Measurements from ENCODE around the gene RPA4. TPM values are rescaled to one million over a fixed set of nuclear protein-coding genes. Genes with fewer than 3 reads are reported as not detected.
"Not testable (repeated sequence)": the region's sequence is repeated elsewhere in the genome, so short reads cannot be mapped to it uniquely, and the experiment has no call there.

Gene RPA4
- total and polyA plus RNA-seq, 2 experiments from 2014 or later, result 1.3 to 1.5 TPM

GRCh38 chrX:96837808-96838207, 45.9 kb upstream of the RPA4 start:
- 77% methylated on average over 3 of the region's 3 CpGs for whole genome bisulfite sequencing (ENCODE audit: low lambda C conversion rate, missing lambda C conversion rate)
- Histone ChIP-seq H3K36me3 (replicated peaks; ENCODE audit: insufficient read depth, low read depth) (no peaks in the 10 kb centered on the region), H3K27me3 (no peaks in the 10 kb centered on the region), H3K79me2 (no peaks in the 10 kb centered on the region), H3K4me1 (ENCODE audit: insufficient read depth) (no peaks in the 10 kb centered on the region), H3K27ac (no peak overlapping the region), H2AFZ (no peak overlapping the region), H3K9me3 (ENCODE audit: low read depth) (no peaks in the 10 kb centered on the region), H3K4me2 (no peak overlapping the region), H3K4me3 (no peak overlapping the region), H4K20me1 (ENCODE audit: insufficient read depth, poor library complexity, severe bottlenecking) (no peaks in the 10 kb centered on the region), H3K9me2 (replicated peaks; ENCODE audit: insufficient read depth) (no peaks in the 10 kb centered on the region)
- TF ChIP-seq EZH2phosphoT487 (IDR thresholded peaks at IDR 0.05; ENCODE audit: low read depth, severe bottlenecking, unreplicated experiment) (no peak), EZH2 (IDR thresholded peaks at IDR 0.05; ENCODE audit: borderline replicate concordance) (no peak), CTCF (IDR thresholded peaks at IDR 0.05; ENCODE audit: poor library complexity) (no peak)
- no peak for DNase-seq (ENCODE audit: low spot score)

DNA sequence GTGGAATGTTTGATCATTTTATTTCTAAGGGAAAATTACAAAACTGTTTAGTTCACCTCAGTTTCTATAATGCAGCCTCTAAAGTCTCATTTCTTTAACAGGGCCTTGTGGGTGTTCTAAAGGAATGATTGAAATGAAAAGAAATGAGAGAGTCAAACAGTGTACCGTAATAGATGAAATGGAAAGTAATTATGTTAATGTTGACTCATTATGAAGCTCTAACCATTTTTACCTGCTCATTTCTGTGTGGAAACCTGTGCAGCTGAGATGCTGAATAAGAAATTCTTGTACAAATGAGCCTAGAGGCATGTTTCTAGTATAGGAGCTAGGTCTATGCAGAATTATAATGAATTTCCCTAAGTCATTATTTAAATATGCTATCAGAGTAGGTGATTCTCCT, 45.2 kb upstream of the RPA4 start:
- Histone ChIP-seq H3K27me3 (no peaks in the 10 kb centered on the region), H3K9me3 (ENCODE audit: low read depth) (no peaks in the 10 kb centered on the region), H3K4me2 (no peak overlapping the region), H3K27ac (no peak overlapping the region), H2AFZ (no peak overlapping the region), H3K4me3 (no peak overlapping the region), H4K20me1 (ENCODE audit: insufficient read depth, poor library complexity, severe bottlenecking) (no peaks in the 10 kb centered on the region), H3K9me2 (replicated peaks; ENCODE audit: insufficient read depth) (no peaks in the 10 kb centered on the region), H3K36me3 (replicated peaks; ENCODE audit: insufficient read depth, low read depth) (no peaks in the 10 kb centered on the region), H3K4me1 (ENCODE audit: insufficient read depth) (no peaks in the 10 kb centered on the region), H3K79me2 (no peaks in the 10 kb centered on the region)
- TF ChIP-seq EZH2 (IDR thresholded peaks at IDR 0.05; ENCODE audit: borderline replicate concordance) (no peak), CTCF (IDR thresholded peaks at IDR 0.05; ENCODE audit: poor library complexity) (no peak), EZH2phosphoT487 (IDR thresholded peaks at IDR 0.05; ENCODE audit: low read depth, severe bottlenecking, unreplicated experiment) (no peak)
- no peak for DNase-seq (ENCODE audit: low spot score)
- WGBS (ENCODE audit: low lambda C conversion rate, missing lambda C conversion rate), result 75% methylated on average over 1 of the region's 1 CpG

DNA sequence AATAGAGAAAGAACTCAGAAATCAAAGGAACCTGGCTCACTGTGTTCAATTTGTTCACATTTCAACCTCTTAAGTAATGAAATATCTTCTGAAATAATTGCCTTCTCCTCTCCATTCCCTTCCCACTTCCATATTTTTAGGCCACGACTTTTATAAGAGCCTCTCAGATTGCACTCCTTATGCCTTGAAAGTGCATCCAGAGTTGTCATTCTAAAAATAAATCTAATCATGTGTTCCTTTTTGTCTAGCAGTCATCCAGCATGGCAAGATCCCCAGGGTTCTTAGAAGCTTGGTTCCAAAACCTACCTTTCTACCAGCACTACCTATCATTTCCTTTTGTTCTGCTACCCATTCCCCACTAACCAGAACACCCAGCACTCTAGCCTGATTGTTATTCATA, 42.4 kb upstream of the RPA4 start:
- Histone ChIP-seq H3K79me2 (no peaks in the 10 kb centered on the region), H3K27me3 (no peaks in the 10 kb centered on the region), H3K9me3 (ENCODE audit: low read depth) (no peaks in the 10 kb centered on the region), H2AFZ (no peak overlapping the region), H3K4me1 (ENCODE audit: insufficient read depth) (no peaks in the 10 kb centered on the region), H3K4me2 (no peak overlapping the region), H3K27ac (no peak overlapping the region), H3K4me3 (no peak overlapping the region), H4K20me1 (ENCODE audit: insufficient read depth, poor library complexity, severe bottlenecking) (no peaks in the 10 kb centered on the region), H3K36me3 (replicated peaks; ENCODE audit: insufficient read depth, low read depth) (no peaks in the 10 kb centered on the region), H3K9me2 (replicated peaks; ENCODE audit: insufficient read depth) (no peaks in the 10 kb centered on the region)
- DNase-seq (ENCODE audit: low spot score), result no peak
- no peak for TF ChIP-seq CTCF (IDR thresholded peaks at IDR 0.05; ENCODE audit: poor library complexity)
- no peak for TF ChIP-seq EZH2 (IDR thresholded peaks at IDR 0.05; ENCODE audit: borderline replicate concordance)
- no peak for TF ChIP-seq EZH2phosphoT487 (IDR thresholded peaks at IDR 0.05; ENCODE audit: low read depth, severe bottlenecking, unreplicated experiment)
- WGBS (ENCODE audit: low lambda C conversion rate, missing lambda C conversion rate), result 94% methylated on average over 1 of the region's 1 CpG

GRCh38 chrX:96841866-96842265, 41.8 kb upstream of the RPA4 start:
- not testable (repeated sequence) for H3K4me2 ChIP-seq; H3K4me1 ChIP-seq (ENCODE audit: insufficient read depth); H3K27ac ChIP-seq; H3K27me3 ChIP-seq; H3K36me3 ChIP-seq (replicated peaks; ENCODE audit: insufficient read depth, low read depth); H2AFZ ChIP-seq; H3K4me3 ChIP-seq; H4K20me1 ChIP-seq (ENCODE audit: insufficient read depth, poor library complexity, severe bottlenecking); DNase-seq (ENCODE audit: low spot score); H3K79me2 ChIP-seq; H3K9me3 ChIP-seq (ENCODE audit: low read depth); H3K9me2 ChIP-seq (replicated peaks; ENCODE audit: insufficient read depth)
- WGBS (ENCODE audit: low lambda C conversion rate, missing lambda C conversion rate), result 81% methylated on average over 3 of the region's 3 CpGs
